K562 (cell line): ENCODE measurements around the gene KAZALD1. TPM values are rescaled to one million over a fixed set of nuclear protein-coding genes. Genes with fewer than 3 reads are reported as not detected.

Source experiments
- BDP1 ChIP-seq: IDR thresholded peaks from 3 replicates; pipeline ENCODE4 v1.6.1; 2011; ENCODE audit not compliant: insufficient read length, insufficient read depth
- ELF1 ChIP-seq: fragments of 200-800 bp; sonication (Bioruptor generic); IDR thresholded peaks from 2 replicates; pipeline ENCODE4 v1.6.1; 2016; ENCODE audit warnings: missing genetic modification characterization, missing compliant biosample characterization
- EP400 ChIP-seq: fragments of 450-650 bp; IDR thresholded peaks from 2 replicates; pipeline ENCODE4 v1.6.1; 2017; ENCODE audit warnings: antibody characterized with exemption, mild to moderate bottlenecking, moderate library complexity
- KDM1A ChIP-seq, 2 experiments: fragments of 450-650 bp; IDR thresholded peaks; 2 replicates each; pipeline ENCODE4 v1.6.1; 2016; ENCODE audit warnings: mild to moderate bottlenecking in 2 of 2
- KLF13 ChIP-seq: fragments of 450-650 bp; IDR thresholded peaks from 2 replicates; pipeline ENCODE4 v1.6.1; 2016; ENCODE audit warnings: missing genetic modification characterization, low read depth, mild to moderate bottlenecking, missing compliant biosample characterization, moderate library complexity, borderline replicate concordance
- POLR2AphosphoS2 ChIP-seq: IDR thresholded peaks from 2 replicates; pipeline ENCODE4 v1.6.1; 2012; ENCODE audit warnings: low read length, improper control_type of control experiment
- POLR2G ChIP-seq: fragments of 200-400 bp; formaldehyde crosslinking; IDR thresholded peaks from 2 replicates; pipeline ENCODE4 v1.6.1; 2017; ENCODE audit warnings: low read depth, mild to moderate bottlenecking, antibody characterized with exemption, low read length, moderate library complexity
- ZNF316 ChIP-seq: fragments of 450-650 bp; IDR thresholded peaks from 2 replicates; pipeline ENCODE4 v1.6.1; 2016
- ZNF75A ChIP-seq: fragments of 450-650 bp; formaldehyde crosslinking; IDR thresholded peaks from 2 replicates; pipeline ENCODE4 v1.4.0; 2020; ENCODE audit warnings: mild to moderate bottlenecking
- ZNF830 ChIP-seq: fragments of 250-450 bp; sonication (Bioruptor Pico); IDR thresholded peaks from 2 replicates; pipeline ENCODE4 v1.5.0; 2021; ENCODE audit warnings: mild to moderate bottlenecking
- polyA plus RNA-seq, 8 experiments: library from polyadenylated mRNA; depleted of rRNA in 4 of 8; stranded (reverse) in 5 of 8; unstranded in 3 of 8; fragments of >200 nt; fragmentation: Nextera tagmentation in 2 of 8; fragmentation: Illumina TruSeq in 1 of 8; extraction: Ambion mirVana in 2 of 8; extraction: Trizol in 1 of 8; gene quantifications; 2 replicates each; pipeline versions ENCODE4 v1.2.1 to v1.2.3, GENCODE V29; 2011 to 2014; ENCODE audit warnings: inconsistent platforms in 1 of 8, missing spikeins in 1 of 8
- total RNA-seq, 7 experiments: library from RNA; depleted of rRNA in 6 of 7; stranded (reverse); fragments of >200 nt in 6 of 7; fragmentation: Illumina TruSeq in 2 of 7; extraction: Trizol in 2 of 7; gene quantifications; 2 replicates each; pipeline versions ENCODE4 v1.2.1 to v1.2.3, GENCODE V29; 2011 to 2021; ENCODE audit warnings: low replicate concordance in 1 of 7
- TF ChIP-seq, protein P1 (sequence below): fragments of 250-450 bp; sonication (Bioruptor Pico); IDR thresholded peaks from 2 replicates; pipeline ENCODE4 v1.8.0; 2021; ENCODE audit warnings: moderate library complexity, mild to moderate bottlenecking, inconsistent platforms
- TF ChIP-seq, protein P2 (sequence below): IDR thresholded peaks from 2 replicates; pipeline ENCODE4 v1.6.1; 2011; ENCODE audit not compliant: insufficient read length; ENCODE audit errors: extremely low read depth
- TF ChIP-seq, protein P3 (sequence below), 2 experiments: fragments of 450-650 bp; formaldehyde crosslinking in 1 of 2; IDR thresholded peaks; 2 replicates each; pipeline versions ENCODE4 v1.4.0 to v1.6.1; 2014 to 2020; ENCODE audit warnings: mild to moderate bottlenecking in 2 of 2, borderline replicate concordance in 1 of 2, low read depth in 1 of 2
- TF ChIP-seq, protein P4 (sequence below): fragments of 450-650 bp; IDR thresholded peaks from 2 replicates; pipeline ENCODE4 v1.6.1; 2016; ENCODE audit warnings: borderline replicate concordance

Gene KAZALD1
- total and polyA plus RNA-seq, 9 of the 15 experiments (the other 6 are each of a cell fraction or from before 2014, with no cell fraction given) = 0.15 to 10.0 (median 4.9) TPM

DNA sequence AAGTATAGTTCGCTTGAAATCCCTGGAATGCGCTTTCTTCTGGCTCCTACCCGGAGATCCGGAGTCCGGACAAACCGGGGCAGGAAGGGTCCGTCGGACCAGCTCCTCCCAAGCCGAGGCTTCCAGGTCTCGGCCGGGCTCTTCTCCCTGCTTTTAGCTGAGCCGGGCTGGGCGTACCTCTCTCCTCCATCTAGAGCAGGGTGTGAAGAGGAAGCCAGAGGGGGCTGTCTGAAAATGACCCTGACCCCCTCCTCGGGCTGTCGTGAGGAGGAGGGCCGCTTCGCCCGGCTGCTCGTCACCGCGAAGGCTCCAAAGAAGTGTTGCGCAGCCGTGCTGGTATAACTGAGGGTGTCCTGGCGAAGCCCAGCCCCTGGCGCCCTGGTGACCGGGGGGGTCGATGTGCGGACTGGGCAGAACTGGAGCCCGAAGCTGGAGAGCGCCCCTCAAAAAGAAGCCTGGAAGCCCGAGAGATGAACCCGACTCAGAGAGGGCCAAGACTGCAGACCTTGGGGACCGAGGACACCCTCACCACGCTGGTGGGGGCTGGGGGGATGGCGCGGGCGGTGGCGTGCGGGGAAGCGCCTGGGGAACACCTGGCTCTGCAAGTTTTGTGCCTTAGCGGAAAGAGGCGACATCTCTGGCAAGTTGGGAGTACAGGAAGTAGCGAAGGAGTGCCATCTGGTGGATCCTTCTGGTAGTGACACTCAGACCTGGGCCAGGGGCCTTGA lies 5.7 kb downstream of the KAZALD1 start (continued):
- TF ChIP-seq ZNF75A (CRISPR knock-in tag) (no peak), POLR2AphosphoS2 (no peak), ZNF830 (CRISPR knock-in tag) (no peak), ELF1 (tag) (peak; percentile 35; the same call in 1 of the 2 replicates), ZNF316 (no peak), EP400 (no peak), POLR2G (peak; percentile 73), KLF13 (tag) (no peak), BDP1 (no peak), KDM1A (IDR thresholded peaks at IDR 0.05) (peak in 1 of 2 experiments; percentile 20; a peak in 1 of 4 replicates)
- TF ChIP-seq, protein P1, sequence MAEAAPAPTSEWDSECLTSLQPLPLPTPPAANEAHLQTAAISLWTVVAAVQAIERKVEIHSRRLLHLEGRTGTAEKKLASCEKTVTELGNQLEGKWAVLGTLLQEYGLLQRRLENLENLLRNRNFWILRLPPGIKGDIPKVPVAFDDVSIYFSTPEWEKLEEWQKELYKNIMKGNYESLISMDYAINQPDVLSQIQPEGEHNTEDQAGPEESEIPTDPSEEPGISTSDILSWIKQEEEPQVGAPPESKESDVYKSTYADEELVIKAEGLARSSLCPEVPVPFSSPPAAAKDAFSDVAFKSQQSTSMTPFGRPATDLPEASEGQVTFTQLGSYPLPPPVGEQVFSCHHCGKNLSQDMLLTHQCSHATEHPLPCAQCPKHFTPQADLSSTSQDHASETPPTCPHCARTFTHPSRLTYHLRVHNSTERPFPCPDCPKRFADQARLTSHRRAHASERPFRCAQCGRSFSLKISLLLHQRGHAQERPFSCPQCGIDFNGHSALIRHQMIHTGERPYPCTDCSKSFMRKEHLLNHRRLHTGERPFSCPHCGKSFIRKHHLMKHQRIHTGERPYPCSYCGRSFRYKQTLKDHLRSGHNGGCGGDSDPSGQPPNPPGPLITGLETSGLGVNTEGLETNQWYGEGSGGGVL (CRISPR knock-in tag) = no peak
- TF ChIP-seq, protein P2, sequence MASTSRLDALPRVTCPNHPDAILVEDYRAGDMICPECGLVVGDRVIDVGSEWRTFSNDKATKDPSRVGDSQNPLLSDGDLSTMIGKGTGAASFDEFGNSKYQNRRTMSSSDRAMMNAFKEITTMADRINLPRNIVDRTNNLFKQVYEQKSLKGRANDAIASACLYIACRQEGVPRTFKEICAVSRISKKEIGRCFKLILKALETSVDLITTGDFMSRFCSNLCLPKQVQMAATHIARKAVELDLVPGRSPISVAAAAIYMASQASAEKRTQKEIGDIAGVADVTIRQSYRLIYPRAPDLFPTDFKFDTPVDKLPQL = no peak
- TF ChIP-seq, protein P3, sequence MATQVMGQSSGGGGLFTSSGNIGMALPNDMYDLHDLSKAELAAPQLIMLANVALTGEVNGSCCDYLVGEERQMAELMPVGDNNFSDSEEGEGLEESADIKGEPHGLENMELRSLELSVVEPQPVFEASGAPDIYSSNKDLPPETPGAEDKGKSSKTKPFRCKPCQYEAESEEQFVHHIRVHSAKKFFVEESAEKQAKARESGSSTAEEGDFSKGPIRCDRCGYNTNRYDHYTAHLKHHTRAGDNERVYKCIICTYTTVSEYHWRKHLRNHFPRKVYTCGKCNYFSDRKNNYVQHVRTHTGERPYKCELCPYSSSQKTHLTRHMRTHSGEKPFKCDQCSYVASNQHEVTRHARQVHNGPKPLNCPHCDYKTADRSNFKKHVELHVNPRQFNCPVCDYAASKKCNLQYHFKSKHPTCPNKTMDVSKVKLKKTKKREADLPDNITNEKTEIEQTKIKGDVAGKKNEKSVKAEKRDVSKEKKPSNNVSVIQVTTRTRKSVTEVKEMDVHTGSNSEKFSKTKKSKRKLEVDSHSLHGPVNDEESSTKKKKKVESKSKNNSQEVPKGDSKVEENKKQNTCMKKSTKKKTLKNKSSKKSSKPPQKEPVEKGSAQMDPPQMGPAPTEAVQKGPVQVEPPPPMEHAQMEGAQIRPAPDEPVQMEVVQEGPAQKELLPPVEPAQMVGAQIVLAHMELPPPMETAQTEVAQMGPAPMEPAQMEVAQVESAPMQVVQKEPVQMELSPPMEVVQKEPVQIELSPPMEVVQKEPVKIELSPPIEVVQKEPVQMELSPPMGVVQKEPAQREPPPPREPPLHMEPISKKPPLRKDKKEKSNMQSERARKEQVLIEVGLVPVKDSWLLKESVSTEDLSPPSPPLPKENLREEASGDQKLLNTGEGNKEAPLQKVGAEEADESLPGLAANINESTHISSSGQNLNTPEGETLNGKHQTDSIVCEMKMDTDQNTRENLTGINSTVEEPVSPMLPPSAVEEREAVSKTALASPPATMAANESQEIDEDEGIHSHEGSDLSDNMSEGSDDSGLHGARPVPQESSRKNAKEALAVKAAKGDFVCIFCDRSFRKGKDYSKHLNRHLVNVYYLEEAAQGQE (IDR thresholded peaks at IDR 0.05; ENCODE audit: borderline replicate concordance) = peak; percentile 84
- TF ChIP-seq, protein P3 (CRISPR knock-in tag; IDR thresholded peaks at IDR 0.05; ENCODE audit: low read depth) = no peak
- TF ChIP-seq, protein P4, sequence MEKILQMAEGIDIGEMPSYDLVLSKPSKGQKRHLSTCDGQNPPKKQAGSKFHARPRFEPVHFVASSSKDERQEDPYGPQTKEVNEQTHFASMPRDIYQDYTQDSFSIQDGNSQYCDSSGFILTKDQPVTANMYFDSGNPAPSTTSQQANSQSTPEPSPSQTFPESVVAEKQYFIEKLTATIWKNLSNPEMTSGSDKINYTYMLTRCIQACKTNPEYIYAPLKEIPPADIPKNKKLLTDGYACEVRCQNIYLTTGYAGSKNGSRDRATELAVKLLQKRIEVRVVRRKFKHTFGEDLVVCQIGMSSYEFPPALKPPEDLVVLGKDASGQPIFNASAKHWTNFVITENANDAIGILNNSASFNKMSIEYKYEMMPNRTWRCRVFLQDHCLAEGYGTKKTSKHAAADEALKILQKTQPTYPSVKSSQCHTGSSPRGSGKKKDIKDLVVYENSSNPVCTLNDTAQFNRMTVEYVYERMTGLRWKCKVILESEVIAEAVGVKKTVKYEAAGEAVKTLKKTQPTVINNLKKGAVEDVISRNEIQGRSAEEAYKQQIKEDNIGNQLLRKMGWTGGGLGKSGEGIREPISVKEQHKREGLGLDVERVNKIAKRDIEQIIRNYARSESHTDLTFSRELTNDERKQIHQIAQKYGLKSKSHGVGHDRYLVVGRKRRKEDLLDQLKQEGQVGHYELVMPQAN = no peak; the same call in 1 of the 2 replicates
